ENCODE data around the gene UBAC2.
"Not testable (repeated sequence)": the region's sequence is repeated elsewhere in the genome, so short reads cannot be mapped to it uniquely, and the experiment has no call there.

UBAC2 gene

GRCh38 chr13:99207511-99207910, 6.9 kb downstream of the UBAC2 start:
- no peak for TF ChIP-seq FOXA1 (IDR thresholded peaks at IDR 0.05)
- no peak for TF ChIP-seq HDGF (IDR thresholded peaks at IDR 0.05; ENCODE audit: borderline replicate concordance)
- TF ChIP-seq ZNF384 (IDR thresholded peaks at IDR 0.05) = no peak
- TF ChIP-seq BHLHE40 (IDR thresholded peaks at IDR 0.05; ENCODE audit: borderline replicate concordance) = no peak
- TF ChIP-seq NFRKB (IDR thresholded peaks at IDR 0.05) = no peak
- TF ChIP-seq ARNT (IDR thresholded peaks at IDR 0.05) = no peak
- TF ChIP-seq TARDBP (IDR thresholded peaks at IDR 0.05) = no peak
- TF ChIP-seq FOXM1 (IDR thresholded peaks at IDR 0.05; ENCODE audit: borderline replicate concordance) = no peak
- TF ChIP-seq ELF4 (IDR thresholded peaks at IDR 0.05) = no peak
- TF ChIP-seq LEF1 (IDR thresholded peaks at IDR 0.05; ENCODE audit: borderline replicate concordance) = no peak
- no peak for DNase-seq (ENCODE audit: extremely low spot score)
- POLR2A ChIA-PET = interaction anchor here (0.9 kb wide), 1 partner anchor 10 kb away, joined by 3 read pairs; no protein-coding TSS in a partner anchor
- CTCF ChIA-PET = interaction anchor here (1.1 kb wide), 1 partner anchor 59 kb away, joined by 3 read pairs; no protein-coding TSS in a partner anchor

DNA sequence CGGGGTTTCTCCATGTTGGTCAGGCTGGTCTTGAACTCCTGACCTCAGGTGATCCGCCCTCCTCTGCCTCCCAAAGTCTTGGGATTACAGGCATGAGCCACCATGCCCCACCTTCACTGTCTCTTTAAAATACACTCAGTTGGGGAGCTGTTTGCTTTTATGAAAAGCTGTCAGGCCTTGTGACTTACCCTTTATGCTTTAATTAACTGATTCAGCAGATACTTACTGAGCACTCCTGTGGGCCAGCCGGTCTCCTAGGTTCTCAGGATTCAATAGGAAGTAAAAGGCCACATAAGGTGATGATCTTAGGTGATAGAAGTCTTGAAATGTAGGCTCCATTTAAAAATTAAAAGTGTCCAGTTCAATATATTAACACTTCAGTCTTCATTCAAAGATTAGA, 7.5 kb downstream of the UBAC2 start:
- POLR2A ChIA-PET = no interaction called here
- TF ChIP-seq FOXK2 (IDR thresholded peaks at IDR 0.05) = no peak
- TF ChIP-seq L3MBTL2 (conservative IDR thresholded peaks at IDR 0.05) = no peak
- TF ChIP-seq NFRKB (IDR thresholded peaks at IDR 0.05) = no peak
- TF ChIP-seq LEF1 (IDR thresholded peaks at IDR 0.05; ENCODE audit: borderline replicate concordance) = no peak
- TF ChIP-seq FOXA1 (IDR thresholded peaks at IDR 0.05) = no peak
- no peak for TF ChIP-seq CTBP1 (IDR thresholded peaks at IDR 0.05; ENCODE audit: borderline replicate concordance)
- no peak for TF ChIP-seq TARDBP (IDR thresholded peaks at IDR 0.05)
- no peak for TF ChIP-seq ARNT (IDR thresholded peaks at IDR 0.05)
- no peak for TF ChIP-seq FOXM1 (IDR thresholded peaks at IDR 0.05; ENCODE audit: borderline replicate concordance)
- TF ChIP-seq HDGF (IDR thresholded peaks at IDR 0.05; ENCODE audit: borderline replicate concordance) = no peak
- TF ChIP-seq, protein P1, sequence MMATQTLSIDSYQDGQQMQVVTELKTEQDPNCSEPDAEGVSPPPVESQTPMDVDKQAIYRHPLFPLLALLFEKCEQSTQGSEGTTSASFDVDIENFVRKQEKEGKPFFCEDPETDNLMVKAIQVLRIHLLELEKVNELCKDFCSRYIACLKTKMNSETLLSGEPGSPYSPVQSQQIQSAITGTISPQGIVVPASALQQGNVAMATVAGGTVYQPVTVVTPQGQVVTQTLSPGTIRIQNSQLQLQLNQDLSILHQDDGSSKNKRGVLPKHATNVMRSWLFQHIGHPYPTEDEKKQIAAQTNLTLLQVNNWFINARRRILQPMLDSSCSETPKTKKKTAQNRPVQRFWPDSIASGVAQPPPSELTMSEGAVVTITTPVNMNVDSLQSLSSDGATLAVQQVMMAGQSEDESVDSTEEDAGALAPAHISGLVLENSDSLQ (IDR thresholded peaks at IDR 0.05) = no peak
- TF ChIP-seq ELF4 (IDR thresholded peaks at IDR 0.05) = no peak
- no peak for TF ChIP-seq ZNF384 (IDR thresholded peaks at IDR 0.05)
- no peak for TF ChIP-seq BHLHE40 (IDR thresholded peaks at IDR 0.05; ENCODE audit: borderline replicate concordance)
- no peak for TF ChIP-seq SUZ12 (IDR thresholded peaks at IDR 0.05)
- no peak for TF ChIP-seq SP1 (IDR thresholded peaks at IDR 0.05)
- CTCF ChIA-PET = no interaction called here

DNA sequence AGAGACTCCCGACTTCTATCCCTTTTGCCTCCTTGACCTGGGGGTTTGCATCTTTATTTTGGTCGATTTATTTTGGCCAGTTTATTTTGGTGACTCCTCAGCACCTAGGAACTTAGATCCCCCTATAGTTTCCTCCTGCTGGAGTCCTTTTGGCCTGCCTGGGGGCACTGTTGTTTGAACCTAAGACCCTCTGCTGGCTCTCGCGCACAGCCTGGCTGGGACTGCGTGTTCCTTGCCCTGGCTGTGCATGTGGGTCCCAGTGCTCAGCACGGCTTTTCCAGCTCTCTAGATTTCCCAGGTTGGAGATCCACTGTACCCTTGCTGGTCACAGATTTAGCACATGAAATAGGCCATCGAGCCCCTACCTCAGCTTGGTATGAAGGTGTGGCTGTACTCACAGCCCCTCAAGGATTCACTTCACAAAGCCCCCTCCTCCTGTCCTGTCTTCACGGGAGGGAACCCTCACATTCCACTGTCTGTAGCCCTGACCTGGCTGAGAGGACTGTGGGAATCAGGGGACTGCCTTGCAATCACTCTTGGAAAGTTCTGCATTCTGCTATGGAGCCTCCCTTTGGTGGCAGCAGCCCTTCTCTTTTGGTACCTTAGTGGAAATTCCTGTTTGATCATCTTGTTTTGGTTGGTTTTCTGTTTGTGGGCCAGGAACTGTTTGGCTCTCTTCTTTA, 8.3 kb downstream of the UBAC2 start:
- TF ChIP-seq SUZ12 (IDR thresholded peaks at IDR 0.05) = no peak
- TF ChIP-seq CTBP1 (IDR thresholded peaks at IDR 0.05; ENCODE audit: borderline replicate concordance) = no peak
- TF ChIP-seq FOXA1 (IDR thresholded peaks at IDR 0.05) = no peak
- TF ChIP-seq ZNF384 (IDR thresholded peaks at IDR 0.05) = no peak
- no peak for TF ChIP-seq ARNT (IDR thresholded peaks at IDR 0.05)
- TF ChIP-seq ELF4 (IDR thresholded peaks at IDR 0.05) = no peak
- no peak for TF ChIP-seq NFRKB (IDR thresholded peaks at IDR 0.05)
- no peak for DNase-seq (ENCODE audit: extremely low spot score)
- CTCF ChIA-PET = no interaction called here
- POLR2A ChIA-PET = interaction anchor here (1.0 kb wide), 1 partner anchor 9 kb away, joined by 4 read pairs; the partner anchor contains the start of gene UBAC2

More for the DNA sequence above, 7.5 kb downstream of the UBAC2 start:
- DNase-seq (ENCODE audit: extremely low spot score) = no peak

- not testable (repeated sequence) for DNase-seq (ENCODE audit: extremely low spot score)
These were observed 10.0 kb downstream of the UBAC2 start for GRCh38 chr13:99210627-99211026.

DNA sequence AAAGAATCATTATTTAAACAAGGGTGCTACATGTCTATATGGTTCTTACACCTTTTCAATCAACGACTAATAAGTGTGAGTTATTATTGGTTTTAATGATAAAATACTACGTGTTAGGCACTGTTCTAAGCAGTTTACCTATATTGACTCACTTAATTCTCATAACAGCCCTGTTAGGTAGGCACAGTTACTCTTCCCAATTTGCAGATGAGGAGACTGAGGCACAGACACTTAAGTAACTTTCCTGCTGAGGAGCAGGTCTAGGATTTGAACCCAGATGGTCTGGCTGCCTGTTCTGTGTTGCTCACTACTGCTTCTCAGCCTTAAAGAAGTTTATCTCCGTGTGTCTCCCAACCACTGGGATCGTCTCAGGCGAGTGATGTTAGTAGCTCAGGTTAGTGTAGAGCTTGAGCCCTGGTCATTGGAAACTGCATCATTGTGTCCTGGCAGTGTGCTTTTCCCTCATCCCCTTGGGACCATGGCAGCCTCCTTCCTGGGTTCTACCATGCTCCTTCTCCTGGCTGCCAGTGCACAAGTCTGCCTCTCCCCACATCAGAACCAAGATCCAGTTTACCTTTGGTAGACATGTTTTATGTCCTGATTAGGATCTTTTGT, 10.9 kb downstream of the UBAC2 start:
- CTCF ChIA-PET = no interaction called here
- TF ChIP-seq NFRKB (IDR thresholded peaks at IDR 0.05) (no peak), HDGF (IDR thresholded peaks at IDR 0.05; ENCODE audit: borderline replicate concordance) (no peak), TARDBP (IDR thresholded peaks at IDR 0.05) (no peak), ELF4 (IDR thresholded peaks at IDR 0.05) (no peak), BHLHE40 (IDR thresholded peaks at IDR 0.05; ENCODE audit: borderline replicate concordance) (no peak), FOXA1 (IDR thresholded peaks at IDR 0.05) (no peak), ZNF384 (IDR thresholded peaks at IDR 0.05) (no peak), FOXK2 (IDR thresholded peaks at IDR 0.05) (no peak), CTBP1 (IDR thresholded peaks at IDR 0.05; ENCODE audit: borderline replicate concordance) (no peak)
- TF ChIP-seq, protein P1 (IDR thresholded peaks at IDR 0.05) = no peak
- POLR2A ChIA-PET = interaction anchor here (1.5 kb wide), 1 partner anchor 12 kb away, joined by 5 read pairs; no protein-coding TSS in a partner anchor
- no peak for DNase-seq (ENCODE audit: extremely low spot score)

More at GRCh38 chr13:99210627-99211026, 10.0 kb downstream of the UBAC2 start:
- POLR2A ChIA-PET, CTCF ChIA-PET: not testable (repeated sequence)

- ChIA-PET POLR2A (no interaction called here), CTCF (no interaction called here)
- no peak for TF ChIP-seq LEF1 (IDR thresholded peaks at IDR 0.05; ENCODE audit: borderline replicate concordance)
- no peak for TF ChIP-seq TARDBP (IDR thresholded peaks at IDR 0.05)
- TF ChIP-seq HDGF (IDR thresholded peaks at IDR 0.05; ENCODE audit: borderline replicate concordance) = no peak
- no peak for TF ChIP-seq NFRKB (IDR thresholded peaks at IDR 0.05)
- no peak for TF ChIP-seq L3MBTL2 (conservative IDR thresholded peaks at IDR 0.05)
- TF ChIP-seq, protein P1 (IDR thresholded peaks at IDR 0.05) = no peak
- TF ChIP-seq BHLHE40 (IDR thresholded peaks at IDR 0.05; ENCODE audit: borderline replicate concordance) = no peak
- TF ChIP-seq SUZ12 (IDR thresholded peaks at IDR 0.05) = no peak
- no peak for TF ChIP-seq FOXK2 (IDR thresholded peaks at IDR 0.05)
- TF ChIP-seq FOXA1 (IDR thresholded peaks at IDR 0.05) = no peak
- no peak for TF ChIP-seq FOXM1 (IDR thresholded peaks at IDR 0.05; ENCODE audit: borderline replicate concordance)
- no peak for TF ChIP-seq ARNT (IDR thresholded peaks at IDR 0.05)
- no peak for DNase-seq (ENCODE audit: extremely low spot score)
These were observed 13.6 kb downstream of the UBAC2 start for GRCh38 chr13:99214232-99214631.
